CD4-positive, CD25-positive, alpha-beta regulatory T cell (primary cell): ENCODE data around the gene SLC6A7. TPM values are rescaled to one million over a fixed set of nuclear protein-coding genes. Genes with fewer than 3 reads are reported as not detected.

ENCODE experiments used
- ATAC-seq, 2 donors: fragments of 150-1000 bp; cut with Tn5 transposase; one replicate each; pipeline ENCODE4 v1.10.0; 2021; ENCODE audit warnings: low read depth in 2 of 2, moderate number of reproducible peaks in 2 of 2, moderate library complexity in 1 of 2
- DNase-seq, 3 donors: peaks; one replicate each; pipeline versions ENCODE4 v3.0.0 to v3.0.0-alpha.2; 2012 to 2022; ENCODE audit warnings: mixed read lengths in 1 of 3
- H3K27ac ChIP-seq: one replicate; pipeline ENCODE4 v1.7.0; 2013; ENCODE audit warnings: mild to moderate bottlenecking, low read length; ENCODE audit not compliant: insufficient read depth, poor library complexity, severe bottlenecking
- H3K27me3 ChIP-seq: one replicate; pipeline ENCODE4 v1.7.0; 2013; ENCODE audit warnings: low read length; ENCODE audit not compliant: control insufficient read depth, insufficient read depth
- H3K36me3 ChIP-seq: one replicate; pipeline ENCODE4 v1.7.0; 2013; ENCODE audit warnings: mild to moderate bottlenecking, low read length, moderate library complexity; ENCODE audit not compliant: control insufficient read depth, insufficient read depth
- H3K4me1 ChIP-seq: 2 replicates; pipeline ENCODE4 v1.7.0; 2013; ENCODE audit warnings: mild to moderate bottlenecking, low read length; ENCODE audit not compliant: insufficient read depth, control insufficient read depth, poor library complexity, severe bottlenecking
- H3K4me3 ChIP-seq: one replicate; pipeline ENCODE4 v1.7.0; 2013; ENCODE audit warnings: low read depth, mild to moderate bottlenecking, low read length, moderate library complexity
- H3K9me3 ChIP-seq, 2 experiments: 1 replicate in 1 of 2; 2 replicates in 1 of 2; pipeline ENCODE4 v1.7.0; 2013; ENCODE audit warnings: low read length in 2 of 2, mild to moderate bottlenecking in 1 of 2, moderate library complexity in 1 of 2; ENCODE audit not compliant: control insufficient read depth in 2 of 2
- H3K27ac Mint-ChIP-seq, 3 donors: one replicate each; pipeline ENCODE4 v1.8.0; 2020 to 2022; ENCODE audit warnings: mild to moderate bottlenecking in 3 of 3, mixed read lengths in 3 of 3, moderate library complexity in 2 of 3
- H3K27me3 Mint-ChIP-seq: one replicate; pipeline ENCODE4 v1.8.0; 2022; ENCODE audit warnings: mild to moderate bottlenecking, mixed read lengths
- H3K36me3 Mint-ChIP-seq: one replicate; pipeline ENCODE4 v1.8.0; 2020; ENCODE audit warnings: mixed read lengths
- H3K4me1 Mint-ChIP-seq, 4 donors: one replicate each; pipeline ENCODE4 v1.8.0; 2020 to 2022; ENCODE audit warnings: mixed read lengths in 4 of 4, mild to moderate bottlenecking in 1 of 4
- H3K4me3 Mint-ChIP-seq, 4 donors: one replicate each; pipeline ENCODE4 v1.8.0; 2020 to 2022; ENCODE audit warnings: mild to moderate bottlenecking in 4 of 4, mixed read lengths in 4 of 4, moderate library complexity in 3 of 4
- H3K9me3 Mint-ChIP-seq, 7 donors: one replicate each; pipeline ENCODE4 v1.8.0; 2020 to 2022; ENCODE audit warnings: mixed read lengths in 7 of 7, mild to moderate bottlenecking in 3 of 7, moderate library complexity in 2 of 7
- polyA plus RNA-seq, 4 donors: library from polyadenylated mRNA; unstranded; fragments of 300-500 nt; fragmentation: Illumina TruSeq; gene quantifications; one replicate each; pipeline ENCODE4 v1.2.3, GENCODE V29; 2021
- total RNA-seq: library from RNA; stranded (reverse); gene quantifications from one replicate; pipeline ENCODE4 v1.2.3, GENCODE V29; 2022

The SLC6A7 gene
- total and polyA plus RNA-seq, 5 donors from 2014 or later = not detected

DNA sequence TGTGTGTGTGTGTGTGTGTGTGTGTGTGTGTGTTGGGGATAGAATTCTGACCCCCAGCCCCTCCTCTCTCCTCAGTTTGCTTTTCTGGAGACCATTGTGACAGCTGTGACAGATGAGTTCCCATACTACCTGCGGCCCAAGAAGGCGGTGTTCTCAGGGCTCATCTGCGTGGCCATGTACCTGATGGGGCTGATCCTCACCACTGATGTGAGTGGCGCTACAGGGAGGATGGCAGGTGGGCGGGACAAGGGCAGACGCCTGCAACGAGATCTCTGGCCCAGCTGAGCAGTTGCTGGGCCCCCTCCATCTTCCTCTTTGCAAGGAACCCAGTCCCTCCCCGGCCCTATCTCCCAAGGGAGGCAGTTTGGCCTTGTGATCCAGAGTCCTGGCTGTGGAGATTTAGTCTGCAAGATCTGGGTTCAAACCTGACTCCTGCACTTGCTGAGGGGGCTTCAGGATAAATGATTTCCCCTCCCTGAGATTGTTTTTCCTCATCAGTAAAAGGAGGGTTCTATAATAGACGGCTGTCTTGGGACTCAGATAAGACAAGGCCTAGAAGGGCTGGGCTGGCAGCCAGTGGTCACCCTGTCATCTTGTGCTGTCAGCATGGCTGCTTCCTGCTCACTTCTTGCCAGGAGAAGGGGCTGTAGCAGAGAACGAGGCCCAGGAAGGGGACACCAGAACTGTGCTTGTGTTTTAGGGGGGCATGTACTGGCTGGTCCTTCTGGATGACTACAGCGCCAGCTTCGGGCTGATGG lies 14.1 kb downstream of the SLC6A7 start:
- Mint-ChIP-seq H3K27ac (peak overlapping the region in 1 of 3 donors; percentile 36), H3K4me1 (peaks cover 0 to 11% (median 0%) of the 10 kb centered on the region in 4 donors), H3K9me3 (peaks cover 0 to 4% (median 0%) of the 10 kb centered on the region in 7 donors), H3K4me3 (no peak overlapping the region), H3K27me3 (peaks cover 14% of the 10 kb centered on the region), H3K36me3 (no peaks in the 10 kb centered on the region)
- DNase-seq = no peak
- Histone ChIP-seq H3K4me3 (no peak overlapping the region), H3K27ac (no peak overlapping the region), H3K27me3 (peaks cover 4% of the 10 kb centered on the region), H3K4me1 (peaks cover under 1% of the 10 kb centered on the region), H3K9me3 (no peaks in the 10 kb centered on the region), H3K36me3 (no peaks in the 10 kb centered on the region)
- ATAC-seq = no peak

DNA sequence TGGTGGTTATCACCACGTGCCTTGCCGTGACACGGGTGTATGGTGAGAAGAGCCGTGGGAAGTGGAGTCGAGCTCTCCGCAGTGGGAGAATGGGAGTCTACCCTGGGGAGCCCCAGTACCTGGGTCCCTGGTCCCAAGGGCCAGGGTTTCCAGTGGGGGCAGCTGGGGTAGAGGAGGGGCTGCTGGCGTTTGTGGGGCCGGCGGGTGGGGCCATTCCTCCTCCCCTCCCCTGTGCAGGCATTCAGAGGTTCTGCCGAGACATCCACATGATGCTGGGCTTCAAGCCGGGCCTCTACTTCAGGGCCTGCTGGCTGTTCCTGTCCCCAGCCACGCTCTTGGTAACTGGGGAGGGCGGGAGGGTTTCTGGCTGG lies 14.7 kb downstream of the SLC6A7 start:
- Mint-ChIP-seq H3K4me1 (peaks cover 0 to 15% (median 0%) of the 10 kb centered on the region in 4 donors), H3K27ac (no peak overlapping the region), H3K9me3 (peaks cover 0 to 4% (median 0%) of the 10 kb centered on the region in 7 donors), H3K27me3 (peaks cover 14% of the 10 kb centered on the region), H3K36me3 (no peaks in the 10 kb centered on the region), H3K4me3 (no peak overlapping the region)
- H3K4me3 ChIP-seq = no peak overlapping the region
- no peaks in the 10 kb centered on the region for H3K36me3 ChIP-seq
- DNase-seq (no peak), ATAC-seq (no peak)
- no peaks in the 10 kb centered on the region for H3K9me3 ChIP-seq
- peaks cover 4% of the 10 kb centered on the region for H3K27me3 ChIP-seq
- no peak overlapping the region for H3K27ac ChIP-seq
- H3K4me1 ChIP-seq = peaks cover 4% of the 10 kb centered on the region

DNA sequence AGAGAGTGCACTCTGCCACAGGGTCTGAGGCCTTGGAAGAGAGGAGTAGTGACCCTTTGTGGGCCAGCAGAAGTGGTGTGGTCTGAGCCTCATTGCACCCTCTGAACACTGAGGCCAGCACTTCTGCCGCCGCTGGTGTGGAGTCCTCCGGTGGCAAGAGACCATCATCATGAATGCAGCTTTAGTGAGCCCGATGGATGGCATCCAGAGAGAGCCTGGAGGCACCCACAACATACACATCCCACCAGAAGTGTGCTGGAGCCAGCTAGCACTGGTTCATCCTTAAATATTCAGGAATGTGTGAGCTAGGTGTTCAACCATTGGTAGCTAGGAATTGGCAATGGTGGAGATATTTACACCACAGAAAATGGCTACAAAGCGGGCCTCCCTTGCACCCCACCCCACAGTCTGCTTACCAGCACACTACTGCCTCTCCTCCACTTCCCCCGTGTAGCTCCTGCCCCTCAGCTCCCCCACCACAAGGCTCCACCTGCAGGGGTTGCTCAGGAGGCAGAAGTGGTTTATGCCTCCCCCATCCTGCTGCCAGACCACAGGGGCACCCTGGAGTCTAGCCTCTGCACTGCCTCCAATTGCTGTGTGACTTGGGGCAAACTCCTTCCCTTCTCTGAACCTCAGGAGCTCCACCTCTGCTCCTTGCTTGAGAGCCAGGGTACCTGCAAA lies 16.4 kb downstream of the SLC6A7 start:
- peaks cover 0 to 15% (median 0%) of the 10 kb centered on the region in 4 donors for H3K4me1 Mint-ChIP-seq

DNA sequence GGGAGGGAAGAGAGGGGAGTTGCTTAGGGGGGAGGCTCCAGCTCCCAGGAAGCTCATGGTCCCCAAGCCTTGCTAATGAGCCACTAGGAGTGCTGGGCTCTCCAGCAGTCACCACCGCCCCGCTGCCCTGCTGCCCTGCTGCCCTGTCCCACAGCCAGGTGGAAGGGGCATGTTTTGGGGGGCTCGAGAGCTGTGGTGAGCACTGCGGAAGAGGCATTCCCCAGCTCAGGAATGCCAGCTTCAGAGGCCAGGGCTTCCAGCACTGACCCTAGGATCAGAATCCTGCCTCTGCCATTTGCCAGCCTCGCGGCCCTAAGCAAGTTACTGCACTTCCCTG lies 16.9 kb downstream of the SLC6A7 start:
- Histone ChIP-seq H3K9me3 (no peaks in the 10 kb centered on the region), H3K27me3 (peaks cover 4% of the 10 kb centered on the region), H3K4me3 (no peak overlapping the region), H3K27ac (no peak overlapping the region), H3K4me1 (peaks cover 4% of the 10 kb centered on the region), H3K36me3 (no peaks in the 10 kb centered on the region)
- DNase-seq = no peak
- Mint-ChIP-seq H3K36me3 (no peaks in the 10 kb centered on the region), H3K9me3 (peaks cover 0 to 3% (median 0%) of the 10 kb centered on the region in 7 donors), H3K4me3 (no peak overlapping the region), H3K27me3 (peaks cover 14% of the 10 kb centered on the region), H3K27ac (no peak overlapping the region), H3K4me1 (peaks cover 0 to 15% (median 0%) of the 10 kb centered on the region in 4 donors)
- no peak for ATAC-seq

More for the DNA sequence above, 16.4 kb downstream of the SLC6A7 start:
- ATAC-seq = no peak
- Histone ChIP-seq H3K36me3 (no peaks in the 10 kb centered on the region), H3K9me3 (no peaks in the 10 kb centered on the region), H3K27me3 (peaks cover 4% of the 10 kb centered on the region), H3K27ac (no peak overlapping the region), H3K4me1 (peaks cover 4% of the 10 kb centered on the region), H3K4me3 (no peak overlapping the region)
- Mint-ChIP-seq H3K27me3 (peaks cover 14% of the 10 kb centered on the region), H3K9me3 (peaks cover 0 to 3% (median 0%) of the 10 kb centered on the region in 7 donors), H3K27ac (no peak overlapping the region), H3K4me3 (no peak overlapping the region), H3K36me3 (no peaks in the 10 kb centered on the region)
- DNase-seq = no peak

DNA sequence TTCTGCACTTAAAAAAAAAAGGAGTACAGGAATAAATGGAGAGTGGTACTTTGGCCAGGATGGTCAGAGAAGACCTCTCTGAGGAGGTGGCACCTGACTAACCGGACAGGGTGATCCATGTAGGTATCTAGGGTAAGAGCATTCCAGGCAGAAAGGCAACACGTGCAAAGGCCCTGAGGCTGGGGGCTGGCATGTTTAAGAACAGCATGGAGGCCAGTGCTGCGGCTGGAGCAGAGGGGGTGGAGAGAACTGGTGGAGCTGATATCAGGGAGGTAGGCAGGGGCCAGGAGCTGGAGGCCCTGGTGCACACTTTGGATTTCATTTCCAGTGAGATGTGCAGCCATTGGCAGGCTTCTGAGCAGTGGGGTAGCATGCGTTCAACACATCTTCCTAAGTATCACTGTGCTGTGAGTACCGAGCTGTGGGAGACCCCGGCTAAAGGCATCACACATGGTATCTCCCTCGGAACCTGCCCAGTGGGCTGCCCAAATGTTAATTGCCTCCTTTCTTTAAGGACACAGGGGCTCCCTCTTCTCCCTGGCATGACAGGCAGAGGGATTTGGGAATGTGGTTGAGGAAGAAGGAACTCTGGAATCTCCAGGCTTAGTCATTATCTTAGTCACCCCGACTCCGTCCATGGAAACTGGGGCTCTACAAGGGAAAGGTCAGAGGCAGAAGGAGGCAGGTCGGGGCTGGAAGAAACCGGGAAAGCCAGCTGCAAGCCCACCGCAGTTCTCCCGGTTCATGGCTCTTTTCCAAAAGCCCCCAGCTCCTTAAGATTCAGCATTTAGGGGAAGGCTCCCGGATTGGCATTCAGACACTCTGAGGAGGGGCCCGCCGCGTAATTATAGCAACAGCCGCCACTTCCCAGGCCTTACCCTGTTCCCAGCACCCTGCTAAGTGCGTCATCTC lies 18.6 kb downstream of the SLC6A7 start:
- peak overlapping the region in 1 of 3 donors; percentile 59 for H3K27ac Mint-ChIP-seq
- DNase-seq (no peak), ATAC-seq (no peak)
- no peaks in the 10 kb centered on the region for H3K36me3 ChIP-seq
- no peaks in the 10 kb centered on the region for H3K36me3 Mint-ChIP-seq
- H3K4me1 ChIP-seq = peaks cover 4% of the 10 kb centered on the region
- H3K9me3 Mint-ChIP-seq = peaks cover 0 to 3% (median 0%) of the 10 kb centered on the region in 7 donors
- H3K4me3 ChIP-seq = no peak overlapping the region
- H3K27me3 ChIP-seq = peaks cover 4% of the 10 kb centered on the region
- no peaks in the 10 kb centered on the region for H3K9me3 ChIP-seq
- H3K27ac ChIP-seq = no peak overlapping the region
- H3K4me3 Mint-ChIP-seq = peak overlapping the region in 1 of 4 donors; percentile 65
- peaks cover 14% of the 10 kb centered on the region for H3K27me3 Mint-ChIP-seq
- H3K4me1 Mint-ChIP-seq = peaks cover 0 to 15% (median 0%) of the 10 kb centered on the region in 4 donors

DNA sequence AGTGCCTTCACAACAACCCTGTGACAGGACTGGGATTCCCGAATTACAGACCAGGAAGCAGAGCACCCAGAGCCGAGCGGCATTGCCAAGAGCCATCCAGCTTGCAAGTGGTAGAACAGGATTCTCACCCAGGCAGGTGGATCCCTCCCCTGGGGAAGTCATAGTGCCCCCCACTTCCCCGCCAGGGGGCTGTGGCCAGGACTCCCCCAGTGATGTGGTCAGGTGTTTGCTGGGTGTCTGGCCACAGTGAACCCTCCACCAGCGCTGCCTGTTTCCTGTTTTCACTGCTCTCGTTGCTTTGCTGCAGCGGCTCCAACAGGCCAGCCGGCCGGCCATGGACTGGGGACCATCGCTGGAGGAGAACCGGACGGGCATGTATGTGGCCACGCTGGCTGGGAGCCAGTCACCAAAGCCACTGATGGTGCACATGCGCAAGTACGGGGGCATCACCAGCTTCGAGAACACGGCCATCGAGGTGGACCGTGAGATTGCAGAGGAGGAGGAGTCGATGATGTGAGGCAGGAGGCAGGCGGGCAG lies 19.3 kb downstream of the SLC6A7 start:
- Mint-ChIP-seq H3K4me3 (peak overlapping the region in 1 of 4 donors; percentile 33), H3K27me3 (peaks cover 14% of the 10 kb centered on the region), H3K9me3 (peaks cover 0 to 3% (median 0%) of the 10 kb centered on the region in 7 donors), H3K27ac (peak overlapping the region in 1 of 3 donors; percentile 59), H3K4me1 (peaks cover 0 to 15% (median 0%) of the 10 kb centered on the region in 4 donors), H3K36me3 (no peaks in the 10 kb centered on the region)
- Histone ChIP-seq H3K36me3 (no peaks in the 10 kb centered on the region), H3K9me3 (no peaks in the 10 kb centered on the region), H3K27me3 (peaks cover 4% of the 10 kb centered on the region), H3K4me1 (peaks cover 4% of the 10 kb centered on the region), H3K27ac (no peak overlapping the region), H3K4me3 (no peak overlapping the region)
- DNase-seq (no peak), ATAC-seq (peak in 1 of 2 donors; percentile 32)

DNA sequence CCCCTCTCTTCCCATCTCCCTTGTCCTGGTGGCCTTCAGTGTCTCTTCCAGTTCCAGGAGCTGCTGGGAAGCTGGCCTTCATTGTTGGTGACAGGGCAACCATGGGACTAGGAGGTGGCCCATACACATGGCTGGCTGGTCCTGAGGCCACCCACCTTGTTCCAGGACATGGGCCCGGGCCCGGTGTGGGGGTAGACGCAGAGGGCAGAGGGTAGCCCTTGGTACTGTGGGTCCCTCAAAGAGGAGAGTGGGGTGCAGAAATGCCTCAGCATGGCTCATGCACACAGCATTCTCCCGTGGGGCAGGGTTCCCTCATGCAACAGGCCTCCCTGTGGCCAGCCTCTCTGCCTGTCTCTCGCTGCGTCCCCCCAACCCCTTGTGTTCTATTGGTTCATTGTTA lies 20.8 kb downstream of the SLC6A7 start:
- peaks cover 4% of the 10 kb centered on the region for H3K27me3 ChIP-seq
- Mint-ChIP-seq H3K4me3 (no peak overlapping the region), H3K27ac (no peak overlapping the region), H3K27me3 (peaks cover 14% of the 10 kb centered on the region), H3K36me3 (no peaks in the 10 kb centered on the region), H3K9me3 (peaks cover 0 to 3% (median 0%) of the 10 kb centered on the region in 7 donors), H3K4me1 (peaks cover 0 to 15% (median 0%) of the 10 kb centered on the region in 4 donors)
- DNase-seq = no peak
- H3K36me3 ChIP-seq = no peaks in the 10 kb centered on the region
- no peak overlapping the region for H3K27ac ChIP-seq
- H3K9me3 ChIP-seq = no peaks in the 10 kb centered on the region
- ATAC-seq = no peak
- peaks cover 4% of the 10 kb centered on the region for H3K4me1 ChIP-seq
- H3K4me3 ChIP-seq = no peak overlapping the region
